Measurements from ENCODE around the gene ERG28.
"Not testable (repeated sequence)": the region's sequence is repeated elsewhere in the genome, so short reads cannot be mapped to it uniquely, and the experiment has no call there.

- TF ChIP-seq CTCF (IDR thresholded peaks at IDR 0.05); EZH2 (IDR thresholded peaks at IDR 0.05; ENCODE audit: borderline replicate concordance, insufficient read depth, low read depth, low read length, poor library complexity, severe bottlenecking): not testable (repeated sequence)
Observed at GRCh38 chr14:75695025-75695424, 34.3 kb upstream of the ERG28 start.
